PC-3 (cell line): ENCODE results near the gene PCSK5. TPM values are rescaled to one million over a fixed set of nuclear protein-coding genes. Genes with fewer than 3 reads are reported as not detected.
"Not testable (repeated sequence)": the region's sequence is repeated elsewhere in the genome, so short reads cannot be mapped to it uniquely, and the experiment has no call there.

Source experiments
- ATAC-seq: fragments of 200-7000 bp; cut with Tn5 transposase; 2 replicates; pipeline ENCODE4 v1.9.1; 2020; ENCODE audit warnings: mild to moderate bottlenecking, moderate library complexity
- BruUV-seq: library from RNA; stranded (reverse); fragments of 400-500 nt; replicated peaks from 2 replicates; lab custom pipeline; 2021; lab: Mats Ljungman, UMichigan
- CTCF ChIA-PET: fragments of 300-600 bp; sonication (Branson Sonifier 250); formaldehyde crosslinking; loops from one replicate; lab custom pipeline; 2022; ENCODE audit warnings: antibody characterized with exemption; lab: Charles Lee
- POLR2A ChIA-PET: fragments of 300-600 bp; sonication (Branson Sonifier 250); formaldehyde crosslinking; loops from one replicate; lab custom pipeline; 2022; ENCODE audit warnings: antibody characterized with exemption; ENCODE audit not compliant: unreplicated experiment; lab: Charles Lee
- DNase-seq: peaks from one replicate; pipeline ENCODE4 v3.0.0-alpha.2; 2015
- H2AFZ ChIP-seq: fragments of 300-600 bp; sonication (generic); 2 replicates; pipeline ENCODE4 v1.6.0; 2016; ENCODE audit warnings: antibody characterized with exemption, low read length
- H3F3A ChIP-seq: fragments of 300-600 bp; sonication (generic); one replicate; pipeline ENCODE4 v1.6.0; 2017; ENCODE audit warnings: antibody characterized with exemption, low read length, control low read depth, mild to moderate bottlenecking; ENCODE audit not compliant: unreplicated experiment
- H3K27ac ChIP-seq: fragments of 300-600 bp; sonication (generic); 2 replicates; pipeline ENCODE4 v1.5.1; 2016; ENCODE audit warnings: mild to moderate bottlenecking, low read length
- H3K27me3 ChIP-seq: fragments of 300-600 bp; sonication (generic); 2 replicates; pipeline ENCODE4 v1.6.1; 2016; ENCODE audit warnings: low read length, mixed read lengths
- H3K36me3 ChIP-seq: fragments of 300-600 bp; sonication (generic); 2 replicates; pipeline ENCODE4 v1.6.1; 2016; ENCODE audit warnings: low read depth, mixed run types, low read length, mixed read lengths
- H3K4me1 ChIP-seq: fragments of 300-600 bp; sonication (generic); 2 replicates; pipeline ENCODE4 v1.5.1; 2016; ENCODE audit warnings: low read length; ENCODE audit not compliant: insufficient read depth
- H3K4me2 ChIP-seq: fragments of 300-600 bp; sonication (generic); 2 replicates; pipeline ENCODE4 v1.6.0; 2016; ENCODE audit warnings: low read length
- H3K4me3 ChIP-seq: fragments of 300-600 bp; sonication (generic); 2 replicates; pipeline ENCODE4 v1.5.1; 2016; ENCODE audit warnings: mild to moderate bottlenecking, low read length, mixed read lengths
- H3K79me2 ChIP-seq: fragments of 300-600 bp; sonication (generic); 2 replicates; pipeline ENCODE4 v1.6.1; 2017; ENCODE audit warnings: low read length, mixed read lengths
- H3K9ac ChIP-seq: fragments of 300-600 bp; sonication (generic); 2 replicates; pipeline ENCODE4 v1.6.0; 2016; ENCODE audit warnings: mild to moderate bottlenecking, low read length
- H3K9me2 ChIP-seq: fragments of 300-600 bp; sonication (generic); replicated peaks from 2 replicates; pipeline ENCODE4 v1.6.1; 2016; ENCODE audit warnings: mixed run types, low read length, mixed read lengths
- H3K9me3 ChIP-seq: fragments of 300-600 bp; sonication (generic); 2 replicates; pipeline ENCODE4 v1.6.1; 2016; ENCODE audit warnings: low read length, mixed read lengths
- H4K20me1 ChIP-seq: fragments of 300-600 bp; sonication (generic); 2 replicates; pipeline ENCODE4 v1.6.1; 2016; ENCODE audit warnings: low read length, mixed read lengths
- CTCF ChIP-seq: fragments of 300-600 bp; sonication (generic); conservative IDR thresholded peaks from 2 replicates; pipeline ENCODE4 v1.5.1; 2017; ENCODE audit warnings: antibody characterized with exemption, low read depth, mild to moderate bottlenecking, low read length
- EZH2 ChIP-seq: fragments of 300-600 bp; sonication (generic); IDR thresholded peaks from one replicate; pipeline ENCODE4 v1.6.1; 2017; ENCODE audit warnings: antibody characterized with exemption, mild to moderate bottlenecking, low read length; ENCODE audit not compliant: unreplicated experiment
- EZH2phosphoT487 ChIP-seq: fragments of 300-600 bp; sonication (generic); IDR thresholded peaks from 2 replicates; pipeline ENCODE4 v1.6.1; 2018; ENCODE audit warnings: mild to moderate bottlenecking, antibody characterized with exemption, low read length, borderline replicate concordance
- intact Hi-C: fragments of 100-400 bp; cut with micrococcal nuclease; formaldehyde crosslinking; loops from 2 replicates; pipeline ENCODE4 v1.9.0; 2023
- total RNA-seq: library from RNA; depleted of rRNA; stranded (reverse); fragments of >200 nt; gene quantifications from 2 replicates; pipeline ENCODE4 v1.2.3, GENCODE V29; 2014

Gene PCSK5
- total RNA-seq, 1 experiment from 2014 or later: not detected

- Histone ChIP-seq H3K9ac (no peak overlapping the region), H4K20me1 (no peaks in the 10 kb centered on the region), H3K9me3 (no peaks in the 10 kb centered on the region), H3K27me3 (no peaks in the 10 kb centered on the region), H2AFZ (no peak overlapping the region), H3K4me1 (no peaks in the 10 kb centered on the region), H3K4me3 (no peak overlapping the region), H3K4me2 (no peak overlapping the region), H3K9me2 (no peaks in the 10 kb centered on the region), H3K36me3 (no peaks in the 10 kb centered on the region), H3K79me2 (no peaks in the 10 kb centered on the region), H3F3A (no peaks in the 10 kb centered on the region), H3K27ac (no peak overlapping the region)
- TF ChIP-seq EZH2phosphoT487: no peak
- no peak for TF ChIP-seq CTCF
- BruUV-seq: no TSS peak
- intact Hi-C loops: no loop called here
- no peak for DNase-seq
- ChIA-PET CTCF (no interaction called here), POLR2A (no interaction called here)
- no peak for ATAC-seq
Observed at GRCh38 chr9:76077537-76077936, 187.1 kb downstream of the PCSK5 start.

- intact Hi-C loops: not testable (repeated sequence)
Observed at GRCh38 chr9:76081281-76081680, 190.8 kb downstream of the PCSK5 start.

GRCh38 chr9:76082057-76082456, 191.6 kb downstream of the PCSK5 start:
- Histone ChIP-seq H4K20me1 (no peaks in the 10 kb centered on the region), H2AFZ (no peak overlapping the region), H3K4me1 (no peaks in the 10 kb centered on the region), H3F3A (no peaks in the 10 kb centered on the region), H3K9me2 (no peaks in the 10 kb centered on the region), H3K4me3 (no peak overlapping the region), H3K27me3 (no peaks in the 10 kb centered on the region), H3K9me3 (no peaks in the 10 kb centered on the region), H3K4me2 (no peak overlapping the region), H3K27ac (no peak overlapping the region), H3K36me3 (no peaks in the 10 kb centered on the region), H3K79me2 (no peaks in the 10 kb centered on the region), H3K9ac (no peak overlapping the region)
- no peak for TF ChIP-seq EZH2phosphoT487
- no peak for TF ChIP-seq CTCF
- TF ChIP-seq EZH2: no peak
- DNase-seq (no peak), ATAC-seq (no peak)
- intact Hi-C loops: no loop called here
- no TSS peak for BruUV-seq
- ChIA-PET CTCF (no interaction called here), POLR2A (no interaction called here)

More at GRCh38 chr9:76081281-76081680, 190.8 kb downstream of the PCSK5 start:
- H3K9me3 ChIP-seq, BruUV-seq, H3K79me2 ChIP-seq, DNase-seq, H4K20me1 ChIP-seq, CTCF ChIA-PET, H3K27me3 ChIP-seq, H3K4me1 ChIP-seq, H3K9me2 ChIP-seq, ATAC-seq, H3K27ac ChIP-seq, H3K9ac ChIP-seq, POLR2A ChIA-PET, H3K4me3 ChIP-seq, H3K4me2 ChIP-seq, H3F3A ChIP-seq, H2AFZ ChIP-seq, H3K36me3 ChIP-seq: not testable (repeated sequence)
